ENCODE measurements around the gene PTPRA. TPM values are rescaled to one million over a fixed set of nuclear protein-coding genes. Genes with fewer than 3 reads are reported as not detected.

Gene PTPRA
- total RNA-seq, 2 experiments from 2014 or later, result 65.4 to 69.5 TPM

GRCh38 chr20:3010985-3011723, 137.9 kb downstream of the PTPRA start:
- H3K27ac Mint-ChIP-seq, result no peak overlapping the region
- TF ChIP-seq, protein P1, sequence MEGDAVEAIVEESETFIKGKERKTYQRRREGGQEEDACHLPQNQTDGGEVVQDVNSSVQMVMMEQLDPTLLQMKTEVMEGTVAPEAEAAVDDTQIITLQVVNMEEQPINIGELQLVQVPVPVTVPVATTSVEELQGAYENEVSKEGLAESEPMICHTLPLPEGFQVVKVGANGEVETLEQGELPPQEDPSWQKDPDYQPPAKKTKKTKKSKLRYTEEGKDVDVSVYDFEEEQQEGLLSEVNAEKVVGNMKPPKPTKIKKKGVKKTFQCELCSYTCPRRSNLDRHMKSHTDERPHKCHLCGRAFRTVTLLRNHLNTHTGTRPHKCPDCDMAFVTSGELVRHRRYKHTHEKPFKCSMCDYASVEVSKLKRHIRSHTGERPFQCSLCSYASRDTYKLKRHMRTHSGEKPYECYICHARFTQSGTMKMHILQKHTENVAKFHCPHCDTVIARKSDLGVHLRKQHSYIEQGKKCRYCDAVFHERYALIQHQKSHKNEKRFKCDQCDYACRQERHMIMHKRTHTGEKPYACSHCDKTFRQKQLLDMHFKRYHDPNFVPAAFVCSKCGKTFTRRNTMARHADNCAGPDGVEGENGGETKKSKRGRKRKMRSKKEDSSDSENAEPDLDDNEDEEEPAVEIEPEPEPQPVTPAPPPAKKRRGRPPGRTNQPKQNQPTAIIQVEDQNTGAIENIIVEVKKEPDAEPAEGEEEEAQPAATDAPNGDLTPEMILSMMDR (IDR thresholded peaks at IDR 0.05), result no peak
- intact Hi-C loops (cut with DNase I, micrococcal nuclease), result no loop called here
- H3K9me3 Mint-ChIP-seq, result no peaks in the 10 kb centered on the region
- H3K27me3 ChIP-seq (ENCODE audit: control insufficient read depth in 1 of 2, insufficient read depth in 2 of 2, low read length in 2 of 2), result no peaks in the 10 kb centered on the region
- H3K36me3 Mint-ChIP-seq (ENCODE audit: low read depth), result peaks cover 72% of the 10 kb centered on the region
- no peak for DNase-seq
- H3K4me1 Mint-ChIP-seq (ENCODE audit: low read depth), result peaks cover 8% of the 10 kb centered on the region
- ChIA-PET POLR2A (no interaction called here), CTCF (no interaction called here)
- no peaks in the 10 kb centered on the region for H3K4me1 ChIP-seq (ENCODE audit: insufficient read depth, low read length)
- ATAC-seq (ENCODE audit: poor library complexity), result no peak
- H3K36me3 ChIP-seq (ENCODE audit: insufficient read depth, low read length), result peaks cover 44% of the 10 kb centered on the region
- H3K27ac ChIP-seq (ENCODE audit: low read depth in 1 of 2, low read length in 2 of 2), result no peak overlapping the region
- H3K4me3 ChIP-seq (ENCODE audit: low read length), result no peak overlapping the region
- no peaks in the 10 kb centered on the region for H3K27me3 Mint-ChIP-seq
- H3K9me3 ChIP-seq (ENCODE audit: control insufficient read depth in 1 of 2, insufficient read depth in 1 of 2, low read length in 2 of 2), result no peaks in the 10 kb centered on the region
- H3K4me3 Mint-ChIP-seq, result no peak overlapping the region

- H3K27ac ChIP-seq (ENCODE audit: low read depth in 1 of 2, low read length in 2 of 2), result no peak overlapping the region
- intact Hi-C loops (cut with DNase I, micrococcal nuclease), result no loop called here
- Mint-ChIP-seq H3K36me3 (ENCODE audit: low read depth) (peaks cover 72% of the 10 kb centered on the region), H3K4me1 (ENCODE audit: low read depth) (peaks cover 8% of the 10 kb centered on the region), H3K9me3 (no peaks in the 10 kb centered on the region), H3K27ac (no peak overlapping the region), H3K4me3 (no peak overlapping the region), H3K27me3 (no peaks in the 10 kb centered on the region)
- POLR2A ChIA-PET, result no interaction called here
- ATAC-seq (ENCODE audit: poor library complexity) (no peak), DNase-seq (no peak)
- peaks cover 41% of the 10 kb centered on the region for H3K36me3 ChIP-seq (ENCODE audit: insufficient read depth, low read length)
- H3K4me3 ChIP-seq (ENCODE audit: low read length), result no peak overlapping the region
- TF ChIP-seq, protein P1 (IDR thresholded peaks at IDR 0.05), result no peak
- CTCF ChIA-PET, result no interaction called here
- H3K9me3 ChIP-seq (ENCODE audit: control insufficient read depth in 1 of 2, insufficient read depth in 1 of 2, low read length in 2 of 2), result no peaks in the 10 kb centered on the region
- no peaks in the 10 kb centered on the region for H3K4me1 ChIP-seq (ENCODE audit: insufficient read depth, low read length)
- H3K27me3 ChIP-seq (ENCODE audit: control insufficient read depth in 1 of 2, insufficient read depth in 2 of 2, low read length in 2 of 2), result no peaks in the 10 kb centered on the region
These were observed 138.5 kb downstream of the PTPRA start for GRCh38 chr20:3011752-3012151.

DNA sequence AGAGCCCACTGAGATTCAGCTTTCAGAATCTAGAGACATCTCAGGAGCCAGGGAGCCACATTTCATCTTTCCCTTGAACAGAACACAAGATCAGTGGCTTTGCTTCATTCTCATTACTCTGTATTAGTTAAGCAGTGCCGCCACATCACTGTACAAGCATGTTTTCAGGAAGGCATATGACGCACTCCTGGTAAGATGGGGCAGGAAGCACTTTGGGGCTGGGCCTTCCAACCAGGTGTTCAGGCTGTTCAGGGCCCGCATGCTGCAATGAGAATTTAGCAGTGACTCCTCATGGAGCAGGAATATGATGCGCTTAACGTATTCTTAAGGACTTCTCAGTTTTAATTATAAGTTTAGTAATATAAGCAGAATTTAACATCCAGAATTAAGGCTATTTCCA, 140.5 kb downstream of the PTPRA start:
- TF ChIP-seq, protein P1 (IDR thresholded peaks at IDR 0.05), result no peak
- ChIA-PET CTCF (interaction anchor here (0.9 kb wide), 1 partner anchor 13 kb away, joined by 3 read pairs; no protein-coding TSS in a partner anchor), POLR2A (no interaction called here)
- Mint-ChIP-seq H3K27me3 (no peaks in the 10 kb centered on the region), H3K4me3 (no peak overlapping the region), H3K9me3 (no peaks in the 10 kb centered on the region), H3K4me1 (ENCODE audit: low read depth) (peaks cover 8% of the 10 kb centered on the region), H3K36me3 (ENCODE audit: low read depth) (peaks cover 67% of the 10 kb centered on the region), H3K27ac (no peak overlapping the region)
- Histone ChIP-seq H3K27ac (ENCODE audit: low read depth in 1 of 2, low read length in 2 of 2) (no peak overlapping the region), H3K4me1 (ENCODE audit: insufficient read depth, low read length) (no peaks in the 10 kb centered on the region), H3K27me3 (ENCODE audit: control insufficient read depth in 1 of 2, insufficient read depth in 2 of 2, low read length in 2 of 2) (no peaks in the 10 kb centered on the region), H3K9me3 (ENCODE audit: control insufficient read depth in 1 of 2, insufficient read depth in 1 of 2, low read length in 2 of 2) (no peaks in the 10 kb centered on the region), H3K4me3 (ENCODE audit: low read length) (no peak overlapping the region), H3K36me3 (ENCODE audit: insufficient read depth, low read length) (peaks cover 32% of the 10 kb centered on the region)
- intact Hi-C loops (cut with DNase I, micrococcal nuclease), result no loop called here
- DNase-seq (no peak), ATAC-seq (ENCODE audit: poor library complexity) (no peak)

All from CD4-positive, alpha-beta T cell (primary cell).